Subcutaneous abdominal adipose tissue (tissue), 5 donors: Measurements from ENCODE around the gene CLASP1.
"Not testable (repeated sequence)": the region's sequence is repeated elsewhere in the genome, so short reads cannot be mapped to it uniquely, and the experiment has no call there.

ENCODE experiments used
- H3K27ac ChIP-seq: one replicate; pipeline ENCODE4 v1.7.0; 2013; ENCODE audit warnings: low read depth, mild to moderate bottlenecking, inconsistent platforms, low read length, moderate library complexity
- H3K27me3 ChIP-seq, 5 donors: one replicate each; pipeline ENCODE4 v1.7.0; 2013; ENCODE audit warnings: low read length in 5 of 5, inconsistent platforms in 1 of 5; ENCODE audit not compliant: control insufficient read depth in 5 of 5, insufficient read depth in 4 of 5
- H3K36me3 ChIP-seq, 5 donors: one replicate each; pipeline ENCODE4 v1.7.0; 2013; ENCODE audit warnings: low read length in 5 of 5; ENCODE audit not compliant: control insufficient read depth in 5 of 5, insufficient read depth in 5 of 5
- H3K4me1 ChIP-seq, 5 donors: one replicate each; pipeline ENCODE4 v1.7.0; 2013; ENCODE audit warnings: low read length in 5 of 5, mild to moderate bottlenecking in 3 of 5, moderate library complexity in 1 of 5; ENCODE audit not compliant: control insufficient read depth in 5 of 5, insufficient read depth in 5 of 5
- H3K4me3 ChIP-seq, 5 donors: one replicate each; pipeline ENCODE4 v1.7.0; 2013; ENCODE audit warnings: low read length in 5 of 5, low read depth in 1 of 5
- H3K9ac ChIP-seq, 5 donors: one replicate each; pipeline ENCODE4 v1.7.0; 2013; ENCODE audit warnings: low read length in 5 of 5, mild to moderate bottlenecking in 4 of 5, moderate library complexity in 3 of 5
- H3K9me3 ChIP-seq, 5 donors: one replicate each; pipeline ENCODE4 v1.7.0; 2013; ENCODE audit warnings: low read length in 5 of 5; ENCODE audit not compliant: control insufficient read depth in 5 of 5
- donor health status: healthy.
- donor health status: healthy.
- donor health status: healthy.
- donor health status: healthy.
- donor health status: healthy.

The CLASP1 gene

DNA sequence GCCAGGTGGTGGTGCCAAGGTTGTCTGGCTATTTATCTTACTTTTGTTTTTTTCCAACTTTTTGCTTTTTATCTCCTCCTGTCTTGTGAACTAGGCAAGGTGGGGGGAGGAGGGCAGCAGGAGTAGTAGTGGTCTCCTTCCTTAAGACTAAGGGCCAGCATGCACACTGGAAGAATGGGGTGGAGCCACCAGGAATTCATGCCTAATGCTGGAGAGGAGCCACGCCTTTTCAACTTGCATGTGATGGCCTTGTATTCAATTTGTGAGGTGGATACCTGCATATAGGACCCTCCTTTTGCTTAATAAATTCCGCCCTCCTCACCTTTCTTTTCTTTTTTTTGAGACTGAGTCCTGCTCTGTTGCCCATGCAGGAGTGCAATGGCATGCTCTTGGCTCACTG lies 37.6 kb upstream of the CLASP1 start:
- H3K36me3 ChIP-seq, result no peaks in the 10 kb centered on the region
- no peak overlapping the region for H3K4me3 ChIP-seq
- no peak overlapping the region for H3K27ac ChIP-seq
- no peaks in the 10 kb centered on the region for H3K27me3 ChIP-seq
- peaks cover 9 to 20% (median 19%) of the 10 kb centered on the region in 5 donors for H3K9me3 ChIP-seq
- peaks cover 0 to 10% (median 5%) of the 10 kb centered on the region in 5 donors for H3K4me1 ChIP-seq
- no peak overlapping the region for H3K9ac ChIP-seq

GRCh38 chr2:121686218-121686617 lies 37.0 kb upstream of the CLASP1 start:
- Histone ChIP-seq H3K4me1 (peaks cover 0 to 10% (median 5%) of the 10 kb centered on the region in 5 donors), H3K27me3 (no peaks in the 10 kb centered on the region), H3K9me3 (peaks cover 15 to 26% (median 22%) of the 10 kb centered on the region in 5 donors), H3K4me3 (no peak overlapping the region), H3K36me3 (no peaks in the 10 kb centered on the region), H3K27ac (no peak overlapping the region), H3K9ac (no peak overlapping the region)

DNA sequence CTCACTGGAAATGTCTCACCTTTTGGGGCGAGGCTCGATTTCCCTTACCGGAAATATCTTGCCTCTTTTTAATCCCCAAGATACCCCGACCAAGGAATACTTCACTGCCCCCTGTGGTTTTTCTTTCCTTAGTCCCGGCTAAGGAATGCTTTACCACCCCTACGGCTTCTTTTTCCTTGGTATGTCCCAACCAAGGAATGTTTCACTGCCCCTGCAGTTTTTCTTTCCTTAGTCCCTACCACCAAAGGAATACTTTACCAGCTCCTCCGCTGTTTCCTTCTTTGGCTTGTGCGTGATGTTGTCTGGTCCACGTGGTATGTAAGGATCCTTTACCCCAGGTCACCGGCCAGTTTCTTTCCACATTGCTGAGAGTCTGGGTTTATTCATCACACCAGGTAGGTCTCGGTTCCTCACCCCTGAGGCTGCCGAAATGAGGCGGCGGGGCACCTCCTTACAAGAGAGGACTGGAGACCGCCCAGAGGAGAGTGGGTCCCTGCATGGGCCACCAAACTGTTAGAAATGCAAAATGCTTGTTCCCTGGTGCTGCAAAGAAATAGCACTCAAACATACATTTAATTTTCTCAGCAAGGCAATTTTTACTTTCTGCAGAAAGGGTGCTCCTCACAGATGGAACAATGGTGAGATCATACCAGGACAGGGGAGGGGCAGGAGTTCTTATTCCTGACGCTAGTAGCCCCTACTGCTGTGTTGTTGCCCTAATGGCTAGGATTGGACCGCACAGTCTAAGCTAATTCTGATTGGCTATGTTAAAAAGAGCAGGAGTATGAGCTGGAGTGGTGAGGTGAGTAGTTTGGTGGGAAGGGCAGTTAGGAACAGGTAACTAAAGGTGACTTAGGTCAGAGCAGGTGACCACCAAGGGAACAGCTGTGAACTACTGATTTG lies 33.4 kb upstream of the CLASP1 start:
- peaks cover 17 to 35% (median 32%) of the 10 kb centered on the region in 5 donors for H3K9me3 ChIP-seq
- peak overlapping the region in 2 of 5 donors; percentile 16 to 19 for H3K4me3 ChIP-seq
- H3K36me3 ChIP-seq, result no peaks in the 10 kb centered on the region
- no peaks in the 10 kb centered on the region for H3K27me3 ChIP-seq
- H3K4me1 ChIP-seq, result no peaks in the 10 kb centered on the region
- H3K27ac ChIP-seq, result no peak overlapping the region
- no peak overlapping the region for H3K9ac ChIP-seq

- H3K27me3 ChIP-seq, result no peaks in the 10 kb centered on the region
- no peaks in the 10 kb centered on the region for H3K36me3 ChIP-seq
- no peak overlapping the region for H3K27ac ChIP-seq
- H3K9me3 ChIP-seq, result peaks cover 13 to 28% (median 22%) of the 10 kb centered on the region in 5 donors
- H3K4me1 ChIP-seq, result no peaks in the 10 kb centered on the region
- no peak overlapping the region for H3K9ac ChIP-seq
- H3K4me3 ChIP-seq, result no peak overlapping the region
Measured at GRCh38 chr2:121677855-121678254, 28.6 kb upstream of the CLASP1 start.

DNA sequence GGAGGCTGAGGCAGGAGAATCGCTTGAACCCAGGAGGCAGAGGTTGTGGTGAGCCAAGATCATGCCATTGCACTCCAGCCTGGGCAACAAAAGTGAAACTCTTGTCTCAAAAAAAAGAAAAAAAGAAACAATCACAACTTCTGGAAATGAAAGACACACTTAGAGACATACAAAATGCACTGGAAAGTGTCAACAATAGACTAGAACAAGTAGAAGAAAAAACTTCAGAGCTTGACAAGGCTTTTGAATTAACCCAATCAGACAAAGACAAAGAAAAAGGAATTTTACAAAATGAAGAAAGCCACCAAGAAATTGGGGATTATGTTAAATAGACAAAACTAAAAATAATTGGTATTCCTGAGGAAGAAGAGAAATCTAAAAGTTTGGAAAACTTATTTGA lies 22.4 kb upstream of the CLASP1 start:
- H3K4me3 ChIP-seq, H3K27me3 ChIP-seq, H3K36me3 ChIP-seq, H3K27ac ChIP-seq, H3K9me3 ChIP-seq, H3K9ac ChIP-seq, H3K4me1 ChIP-seq: not testable (repeated sequence)

GRCh38 chr2:121670181-121670580 lies 20.9 kb upstream of the CLASP1 start:
- H3K27ac ChIP-seq, result no peak overlapping the region
- no peaks in the 10 kb centered on the region for H3K4me1 ChIP-seq
- no peaks in the 10 kb centered on the region for H3K27me3 ChIP-seq
- H3K36me3 ChIP-seq, result no peaks in the 10 kb centered on the region
- no peak overlapping the region for H3K9ac ChIP-seq
- no peak overlapping the region for H3K4me3 ChIP-seq
- no peaks in the 10 kb centered on the region for H3K9me3 ChIP-seq

DNA sequence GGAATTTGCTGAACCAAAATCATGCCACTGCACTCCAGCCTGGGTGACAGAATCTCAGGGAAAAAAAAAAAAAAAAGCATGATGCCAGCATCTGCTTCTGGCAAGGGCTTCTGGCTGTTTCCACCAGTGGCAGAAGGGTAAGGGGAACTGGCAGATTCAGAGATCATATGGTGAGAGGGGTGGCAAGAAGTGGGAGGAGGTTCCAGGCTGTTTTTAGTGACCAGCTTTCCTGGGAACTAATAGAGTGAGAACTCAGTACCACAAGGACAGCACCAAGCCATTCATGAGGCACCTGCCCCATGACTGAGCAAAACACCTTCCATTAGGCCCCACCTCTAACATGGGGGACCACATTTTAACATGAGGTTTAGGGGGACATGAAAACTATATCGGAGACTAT lies 18.4 kb upstream of the CLASP1 start:
- no peaks in the 10 kb centered on the region for H3K4me1 ChIP-seq
- no peak overlapping the region for H3K9ac ChIP-seq
- no peaks in the 10 kb centered on the region for H3K9me3 ChIP-seq
- H3K36me3 ChIP-seq, result no peaks in the 10 kb centered on the region
- no peak overlapping the region for H3K27ac ChIP-seq
- H3K27me3 ChIP-seq, result no peaks in the 10 kb centered on the region
- H3K4me3 ChIP-seq, result no peak overlapping the region

- Histone ChIP-seq H3K27me3 (no peaks in the 10 kb centered on the region), H3K9ac (no peak overlapping the region), H3K4me3 (no peak overlapping the region), H3K27ac (no peak overlapping the region), H3K4me1 (no peaks in the 10 kb centered on the region), H3K9me3 (no peaks in the 10 kb centered on the region), H3K36me3 (no peaks in the 10 kb centered on the region)
Measured at GRCh38 chr2:121666042-121666441, 16.8 kb upstream of the CLASP1 start.

DNA sequence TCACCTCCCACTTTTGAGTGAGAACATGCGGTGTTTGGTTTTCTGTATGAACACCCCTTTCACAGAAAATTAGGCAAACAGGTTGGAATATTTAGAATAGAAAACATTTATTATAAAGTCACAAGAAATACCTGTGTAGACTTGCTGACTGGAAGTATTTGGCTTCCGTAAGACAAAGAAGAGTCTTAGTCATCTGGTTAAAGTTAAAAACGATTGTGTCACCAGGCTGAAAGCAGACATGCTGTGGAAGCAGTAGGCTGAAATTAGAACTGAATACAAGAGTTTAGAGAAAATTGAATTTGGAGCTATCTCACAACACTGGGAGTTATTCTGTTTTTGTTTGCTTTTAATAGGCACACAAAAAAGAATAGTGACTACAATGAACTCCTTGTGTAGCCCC lies 16.2 kb upstream of the CLASP1 start:
- no peak overlapping the region for H3K4me3 ChIP-seq
- no peak overlapping the region for H3K9ac ChIP-seq
- no peak overlapping the region for H3K27ac ChIP-seq
- H3K9me3 ChIP-seq, result no peaks in the 10 kb centered on the region
- H3K27me3 ChIP-seq, result no peaks in the 10 kb centered on the region
- H3K4me1 ChIP-seq, result no peaks in the 10 kb centered on the region
- no peaks in the 10 kb centered on the region for H3K36me3 ChIP-seq

- no peak overlapping the region for H3K27ac ChIP-seq
- no peak overlapping the region for H3K4me3 ChIP-seq
- no peaks in the 10 kb centered on the region for H3K9me3 ChIP-seq
- no peak overlapping the region for H3K9ac ChIP-seq
- no peaks in the 10 kb centered on the region for H3K4me1 ChIP-seq
- H3K36me3 ChIP-seq, result no peaks in the 10 kb centered on the region
- no peaks in the 10 kb centered on the region for H3K27me3 ChIP-seq
Measured at GRCh38 chr2:121664713-121665112, 15.5 kb upstream of the CLASP1 start.
